SK-N-SH (cell line): Measurements from ENCODE around the gene TCHH.
"Not testable (repeated sequence)": the region's sequence is repeated elsewhere in the genome, so short reads cannot be mapped to it uniquely, and the experiment has no call there.

ENCODE experiments used
- CHD2 ChIP-seq: fragments of 150-350 bp; IDR thresholded peaks from 2 replicates; pipeline ENCODE4 v1.6.1; 2018; ENCODE audit warnings: low read length; ENCODE audit not compliant: partially characterized antibody
- EP300 ChIP-seq, 2 experiments: IDR thresholded peaks; 2 replicates each; pipeline versions ENCODE4 v1.4.0 to v1.6.1; 2012; ENCODE audit warnings: borderline replicate concordance in 1 of 2, low read depth in 1 of 2, low read length in 1 of 2
- FOXM1 ChIP-seq: IDR thresholded peaks from 2 replicates; pipeline ENCODE4 v1.4.0; 2012; ENCODE audit warnings: low read depth, mild to moderate bottlenecking
- GABPA ChIP-seq: IDR thresholded peaks from 2 replicates; pipeline ENCODE4 v1.4.0; 2012; ENCODE audit warnings: low read depth, mild to moderate bottlenecking
- JUND ChIP-seq: IDR thresholded peaks from 2 replicates; pipeline ENCODE4 v1.4.0; 2012
- MEF2A ChIP-seq: IDR thresholded peaks from 2 replicates; pipeline ENCODE4 v1.4.0; 2012; ENCODE audit warnings: low read depth, borderline replicate concordance
- POLR2AphosphoS5 ChIP-seq: IDR thresholded peaks from 2 replicates; pipeline ENCODE4 v1.6.1; 2012; ENCODE audit warnings: low read depth, low read length
- RAD21 ChIP-seq: IDR thresholded peaks from 2 replicates; pipeline ENCODE4 v1.6.1; 2012; ENCODE audit warnings: mild to moderate bottlenecking, low read length
- RFX5 ChIP-seq: IDR thresholded peaks from 2 replicates; pipeline ENCODE4 v1.6.1; 2012; ENCODE audit warnings: mild to moderate bottlenecking, improper control_type of control experiment, low read length
- TEAD4 ChIP-seq: IDR thresholded peaks from 2 replicates; pipeline ENCODE4 v1.4.0; 2012; ENCODE audit warnings: mild to moderate bottlenecking, borderline replicate concordance; ENCODE audit not compliant: insufficient read depth
- TF ChIP-seq, protein P1 (sequence below): fragments of 200-600 bp; sonication (generic); IDR thresholded peaks from 2 replicates; pipeline ENCODE4 v1.6.1; 2017; ENCODE audit warnings: antibody characterized with exemption, mild to moderate bottlenecking, moderate library complexity
- TF ChIP-seq, protein P2 (sequence below): fragments of 150-350 bp; IDR thresholded peaks from 2 replicates; pipeline ENCODE4 v1.6.1; 2017; ENCODE audit warnings: antibody characterized with exemption, low read length, low read depth, borderline replicate concordance

GRCh38 chr1:152080494-152080893 lies 34.8 kb downstream of the TCHH start:
- not testable (repeated sequence) for TF ChIP-seq MEF2A; JUND; CHD2; POLR2AphosphoS5; GABPA; RFX5; EP300 (IDR thresholded peaks at IDR 0.05; ENCODE audit: borderline replicate concordance in 1 of 2, low read depth in 1 of 2, low read length in 1 of 2); FOXM1; RAD21; TEAD4
- TF ChIP-seq, protein P1, sequence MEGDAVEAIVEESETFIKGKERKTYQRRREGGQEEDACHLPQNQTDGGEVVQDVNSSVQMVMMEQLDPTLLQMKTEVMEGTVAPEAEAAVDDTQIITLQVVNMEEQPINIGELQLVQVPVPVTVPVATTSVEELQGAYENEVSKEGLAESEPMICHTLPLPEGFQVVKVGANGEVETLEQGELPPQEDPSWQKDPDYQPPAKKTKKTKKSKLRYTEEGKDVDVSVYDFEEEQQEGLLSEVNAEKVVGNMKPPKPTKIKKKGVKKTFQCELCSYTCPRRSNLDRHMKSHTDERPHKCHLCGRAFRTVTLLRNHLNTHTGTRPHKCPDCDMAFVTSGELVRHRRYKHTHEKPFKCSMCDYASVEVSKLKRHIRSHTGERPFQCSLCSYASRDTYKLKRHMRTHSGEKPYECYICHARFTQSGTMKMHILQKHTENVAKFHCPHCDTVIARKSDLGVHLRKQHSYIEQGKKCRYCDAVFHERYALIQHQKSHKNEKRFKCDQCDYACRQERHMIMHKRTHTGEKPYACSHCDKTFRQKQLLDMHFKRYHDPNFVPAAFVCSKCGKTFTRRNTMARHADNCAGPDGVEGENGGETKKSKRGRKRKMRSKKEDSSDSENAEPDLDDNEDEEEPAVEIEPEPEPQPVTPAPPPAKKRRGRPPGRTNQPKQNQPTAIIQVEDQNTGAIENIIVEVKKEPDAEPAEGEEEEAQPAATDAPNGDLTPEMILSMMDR: not testable (repeated sequence)
- TF ChIP-seq, protein P2, sequence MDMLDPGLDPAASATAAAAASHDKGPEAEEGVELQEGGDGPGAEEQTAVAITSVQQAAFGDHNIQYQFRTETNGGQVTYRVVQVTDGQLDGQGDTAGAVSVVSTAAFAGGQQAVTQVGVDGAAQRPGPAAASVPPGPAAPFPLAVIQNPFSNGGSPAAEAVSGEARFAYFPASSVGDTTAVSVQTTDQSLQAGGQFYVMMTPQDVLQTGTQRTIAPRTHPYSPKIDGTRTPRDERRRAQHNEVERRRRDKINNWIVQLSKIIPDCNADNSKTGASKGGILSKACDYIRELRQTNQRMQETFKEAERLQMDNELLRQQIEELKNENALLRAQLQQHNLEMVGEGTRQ: not testable (repeated sequence)
